ENCODE data around the gene TMEM80.

- peak in 1 of 4 donors; percentile 32 for TF ChIP-seq POLR2A (IDR thresholded peaks at IDR 0.05)
- TF ChIP-seq CTCF (IDR thresholded peaks at IDR 0.05): peak; percentile 96 to 99 (median 98)
Measured at GRCh38 chr11:727859-728748, 32.5 kb downstream of the TMEM80 start.
